ENCODE data around the gene CRAMP1. TPM values are rescaled to one million over a fixed set of nuclear protein-coding genes. Genes with fewer than 3 reads are reported as not detected.

The CRAMP1 gene
- polyA plus RNA-seq, 1 donor: 22.0 TPM

DNA sequence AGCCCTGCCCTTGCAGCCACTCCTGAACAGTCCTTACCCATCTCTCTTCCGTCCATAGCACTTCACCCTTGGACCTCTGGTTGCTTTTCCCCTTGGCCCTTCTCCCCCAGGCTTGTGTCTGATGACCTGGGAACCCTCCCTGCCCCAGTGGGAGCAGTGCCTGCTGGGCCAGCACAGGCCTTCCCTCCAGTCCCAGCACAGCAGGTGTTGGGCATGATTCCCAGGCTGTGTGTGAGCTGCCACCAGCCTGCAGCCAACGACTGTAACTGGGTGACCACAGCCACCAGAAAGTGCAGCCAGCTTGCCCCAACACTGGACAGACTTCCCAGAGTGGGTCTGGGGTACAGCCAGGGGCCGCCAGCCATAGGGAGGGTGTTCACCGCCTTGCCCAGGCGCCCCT is 30.0 kb downstream of the CRAMP1 start:
- no peak for DNase-seq
- Histone ChIP-seq H3K36me3 (ENCODE audit: control insufficient read depth, insufficient read depth, low read length) (peaks cover 85% of the 10 kb centered on the region), H3K27ac (ENCODE audit: low read length) (no peak overlapping the region), H3K4me1 (ENCODE audit: control insufficient read depth, insufficient read depth, low read length) (no peaks in the 10 kb centered on the region), H3K4me3 (ENCODE audit: low read length) (no peak overlapping the region), H3K27me3 (ENCODE audit: control insufficient read depth, insufficient read depth, low read length) (no peaks in the 10 kb centered on the region), H3K9me3 (ENCODE audit: control insufficient read depth, low read depth, low read length) (no peaks in the 10 kb centered on the region)
- 100% methylated on average over 1 of the region's 5 CpGs for WGBS (ENCODE audit: insufficient coverage, low lambda C conversion rate)

DNA sequence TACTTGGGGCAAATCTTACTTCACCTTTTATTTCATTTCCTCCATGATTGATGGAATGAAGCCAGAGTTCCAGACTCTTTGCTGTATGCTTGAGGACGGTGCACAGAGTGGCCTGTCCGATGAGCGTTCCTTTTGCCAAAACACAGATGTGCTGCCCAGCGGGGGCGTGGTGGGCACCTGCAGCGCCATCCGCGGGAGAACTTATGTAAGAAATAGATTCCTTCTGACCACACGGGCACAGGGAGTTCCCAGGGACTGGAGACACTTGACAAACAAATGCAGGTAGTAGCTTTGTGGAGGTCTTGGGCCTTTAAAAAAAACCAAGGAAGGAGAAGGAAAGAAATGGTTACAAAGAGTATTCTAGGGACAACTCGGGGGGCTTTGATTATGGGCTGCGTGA is 30.6 kb downstream of the CRAMP1 start:
- Histone ChIP-seq H3K27me3 (ENCODE audit: control insufficient read depth, insufficient read depth, low read length) (no peaks in the 10 kb centered on the region), H3K4me3 (ENCODE audit: low read length) (no peak overlapping the region), H3K27ac (ENCODE audit: low read length) (no peak overlapping the region), H3K36me3 (ENCODE audit: control insufficient read depth, insufficient read depth, low read length) (peaks cover 80% of the 10 kb centered on the region), H3K4me1 (ENCODE audit: control insufficient read depth, insufficient read depth, low read length) (no peaks in the 10 kb centered on the region), H3K9me3 (ENCODE audit: control insufficient read depth, low read depth, low read length) (no peaks in the 10 kb centered on the region)
- DNase-seq: no peak
- no CpG with 5 or more reads among the region's 11 CpGs for WGBS (ENCODE audit: insufficient coverage, low lambda C conversion rate)

DNA sequence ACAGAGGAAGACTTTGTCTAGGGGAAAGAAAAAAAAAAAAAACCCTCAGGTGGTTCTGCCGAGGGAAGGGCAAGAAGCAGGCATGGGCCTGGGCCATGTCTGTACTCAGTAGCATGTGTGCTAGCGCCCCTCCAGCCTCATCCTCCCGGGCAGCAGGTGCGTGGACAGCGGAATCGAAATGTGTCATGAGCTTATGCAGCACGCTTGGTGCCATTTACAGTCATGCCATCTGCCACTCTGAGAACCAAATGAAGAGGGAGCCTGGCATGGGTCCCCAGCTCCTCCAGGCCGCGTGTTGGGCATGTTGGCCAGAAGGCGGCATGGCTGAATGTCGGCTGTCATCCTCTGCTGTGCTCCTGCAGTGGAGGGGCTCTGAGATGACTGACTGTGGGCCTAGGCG is 31.4 kb downstream of the CRAMP1 start:
- no peak for DNase-seq
- Histone ChIP-seq H3K9me3 (ENCODE audit: control insufficient read depth, low read depth, low read length) (no peaks in the 10 kb centered on the region), H3K4me1 (ENCODE audit: control insufficient read depth, insufficient read depth, low read length) (no peaks in the 10 kb centered on the region), H3K27ac (ENCODE audit: low read length) (no peak overlapping the region), H3K27me3 (ENCODE audit: control insufficient read depth, insufficient read depth, low read length) (no peaks in the 10 kb centered on the region), H3K36me3 (ENCODE audit: control insufficient read depth, insufficient read depth, low read length) (peaks cover 78% of the 10 kb centered on the region), H3K4me3 (ENCODE audit: low read length) (no peak overlapping the region)
- no CpG with 5 or more reads among the region's 12 CpGs for WGBS (ENCODE audit: insufficient coverage, low lambda C conversion rate)

DNA sequence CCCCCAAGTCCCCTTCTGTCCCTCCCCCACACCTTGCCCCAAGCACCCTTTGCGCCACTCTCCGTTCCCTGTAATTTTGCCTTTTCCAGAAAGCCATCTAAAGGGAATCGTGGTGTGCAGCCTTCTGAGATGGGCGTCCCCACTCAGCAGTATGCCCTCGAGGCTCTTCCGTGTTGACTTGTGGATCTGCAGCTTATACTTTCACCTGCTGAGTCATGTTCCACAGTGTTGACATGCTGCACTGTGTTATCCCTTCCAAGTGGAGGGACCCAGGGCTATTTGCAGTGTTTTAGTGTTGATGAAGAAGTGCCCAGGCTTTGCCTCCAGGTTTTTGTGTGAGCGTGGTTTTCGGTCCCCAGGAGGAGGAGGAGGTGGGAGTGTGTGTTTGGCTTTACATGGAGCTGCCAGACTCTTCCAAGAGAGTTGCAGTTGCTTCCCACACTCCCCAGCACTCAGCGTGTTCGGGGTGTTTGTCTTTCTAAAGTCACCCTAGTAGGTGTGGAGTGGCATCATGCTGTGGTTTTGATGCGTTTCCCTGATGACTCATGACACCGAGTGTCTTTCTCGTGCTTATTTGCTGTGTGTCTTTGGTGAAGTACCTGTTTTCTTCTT is 33.9 kb downstream of the CRAMP1 start:
- Histone ChIP-seq H3K4me1 (ENCODE audit: control insufficient read depth, insufficient read depth, low read length) (no peaks in the 10 kb centered on the region), H3K27ac (ENCODE audit: low read length) (no peak overlapping the region), H3K9me3 (ENCODE audit: control insufficient read depth, low read depth, low read length) (no peaks in the 10 kb centered on the region), H3K27me3 (ENCODE audit: control insufficient read depth, insufficient read depth, low read length) (no peaks in the 10 kb centered on the region), H3K4me3 (ENCODE audit: low read length) (no peak overlapping the region), H3K36me3 (ENCODE audit: control insufficient read depth, insufficient read depth, low read length) (peaks cover 62% of the 10 kb centered on the region)
- no peak for DNase-seq
- 93% methylated on average over 3 of the region's 13 CpGs for WGBS (ENCODE audit: insufficient coverage, low lambda C conversion rate)

DNA sequence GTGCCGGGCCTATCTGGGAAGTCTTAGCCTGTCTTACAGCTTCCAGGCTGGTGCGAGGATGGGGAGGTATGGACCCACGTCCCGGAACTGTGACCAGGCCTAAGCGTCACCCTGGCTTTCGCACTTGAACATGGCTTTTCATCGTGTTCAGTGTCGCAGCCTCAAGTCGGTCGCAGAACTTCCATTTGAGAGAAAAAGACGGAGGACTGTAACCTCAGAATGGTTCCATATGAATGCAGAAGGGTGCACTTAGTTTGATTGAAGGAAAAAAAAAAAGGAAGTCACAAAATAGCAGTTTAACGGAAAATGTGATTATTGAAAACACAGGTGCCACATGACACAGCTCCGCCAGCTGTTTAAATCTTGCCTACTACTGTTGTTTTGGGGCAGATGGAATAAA is 35.7 kb downstream of the CRAMP1 start:
- Histone ChIP-seq H3K27me3 (ENCODE audit: control insufficient read depth, insufficient read depth, low read length) (no peaks in the 10 kb centered on the region), H3K4me3 (ENCODE audit: low read length) (no peak overlapping the region), H3K9me3 (ENCODE audit: control insufficient read depth, low read depth, low read length) (no peaks in the 10 kb centered on the region), H3K36me3 (ENCODE audit: control insufficient read depth, insufficient read depth, low read length) (peaks cover 62% of the 10 kb centered on the region), H3K4me1 (ENCODE audit: control insufficient read depth, insufficient read depth, low read length) (no peaks in the 10 kb centered on the region), H3K27ac (ENCODE audit: low read length) (no peak overlapping the region)
- WGBS (ENCODE audit: insufficient coverage, low lambda C conversion rate): 90% methylated on average over 2 of the region's 13 CpGs
- no peak for DNase-seq

DNA sequence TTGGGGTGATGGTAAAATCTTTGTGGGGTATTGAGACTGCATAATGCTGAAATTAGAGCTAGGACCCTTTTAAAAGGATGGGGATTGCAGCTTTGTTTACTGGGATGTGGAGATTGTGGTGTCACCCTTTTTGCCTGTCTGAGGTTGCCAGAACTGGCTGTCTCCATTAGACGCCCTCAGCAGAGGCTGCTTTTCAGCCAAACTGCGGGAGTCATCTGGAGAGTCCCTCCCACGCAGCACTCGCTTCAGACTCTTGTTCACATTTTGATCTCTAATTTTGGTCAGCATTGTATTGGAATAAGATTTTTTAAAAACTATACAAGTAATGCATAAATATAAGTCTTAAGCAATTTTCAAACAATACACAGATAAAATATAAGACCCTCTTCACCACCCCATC is 38.0 kb downstream of the CRAMP1 start:
- Histone ChIP-seq H3K27ac (ENCODE audit: low read length) (no peak overlapping the region), H3K4me3 (ENCODE audit: low read length) (no peak overlapping the region), H3K9me3 (ENCODE audit: control insufficient read depth, low read depth, low read length) (no peaks in the 10 kb centered on the region), H3K36me3 (ENCODE audit: control insufficient read depth, insufficient read depth, low read length) (peaks cover 62% of the 10 kb centered on the region), H3K27me3 (ENCODE audit: control insufficient read depth, insufficient read depth, low read length) (no peaks in the 10 kb centered on the region), H3K4me1 (ENCODE audit: control insufficient read depth, insufficient read depth, low read length) (no peaks in the 10 kb centered on the region)
- DNase-seq: no peak
- WGBS (ENCODE audit: insufficient coverage, low lambda C conversion rate): no CpG with 5 or more reads among the region's 4 CpGs

DNA sequence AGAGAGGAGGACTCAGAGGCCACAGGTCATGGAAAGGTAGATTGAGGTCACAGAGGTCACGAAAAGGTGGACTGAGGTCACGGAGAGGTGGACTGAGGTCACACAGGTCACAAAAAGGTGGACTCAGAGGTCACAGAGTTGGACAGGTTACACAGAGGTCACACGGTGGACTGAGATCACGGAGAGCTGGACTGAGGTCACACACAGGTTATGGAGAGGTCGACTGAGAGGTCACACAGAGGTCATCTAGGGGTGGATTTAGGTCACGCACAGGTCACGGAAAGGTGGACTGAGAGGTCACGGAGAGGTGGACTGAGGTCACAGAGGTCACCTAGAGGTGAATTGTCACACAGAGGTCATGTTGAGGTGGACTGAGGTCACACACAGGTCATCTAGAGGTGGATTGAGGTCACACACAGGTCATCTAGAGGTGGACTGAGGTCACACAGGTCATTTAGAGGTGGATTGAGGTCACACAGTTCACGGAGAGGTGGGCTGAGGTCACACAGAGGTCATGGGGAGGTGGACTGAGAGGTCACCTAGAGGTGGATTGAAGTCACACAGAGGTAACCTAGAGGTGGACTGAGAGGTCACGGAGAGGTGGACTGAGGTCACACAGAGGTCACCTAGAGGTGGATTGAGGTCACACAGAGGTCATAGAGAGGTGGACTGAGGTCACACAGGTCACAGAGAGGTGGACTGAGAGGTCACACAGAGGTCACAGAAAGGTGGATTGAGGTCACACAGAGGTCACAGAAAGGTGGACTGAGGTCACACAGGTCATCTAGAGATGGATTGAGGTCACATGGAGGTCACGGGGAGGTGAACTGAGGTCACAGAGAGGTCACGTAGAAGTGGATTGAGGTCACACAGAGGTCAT is 39.2 kb downstream of the CRAMP1 start:
- Histone ChIP-seq H3K9me3 (ENCODE audit: control insufficient read depth, low read depth, low read length) (no peaks in the 10 kb centered on the region), H3K4me1 (ENCODE audit: control insufficient read depth, insufficient read depth, low read length) (no peaks in the 10 kb centered on the region), H3K4me3 (ENCODE audit: low read length) (no peak overlapping the region), H3K27ac (ENCODE audit: low read length) (no peak overlapping the region), H3K36me3 (ENCODE audit: control insufficient read depth, insufficient read depth, low read length) (peaks cover 63% of the 10 kb centered on the region), H3K27me3 (ENCODE audit: control insufficient read depth, insufficient read depth, low read length) (no peaks in the 10 kb centered on the region)
- 88% methylated on average over 3 of the region's 12 CpGs for WGBS (ENCODE audit: insufficient coverage, low lambda C conversion rate)
- no peak for DNase-seq

DNA sequence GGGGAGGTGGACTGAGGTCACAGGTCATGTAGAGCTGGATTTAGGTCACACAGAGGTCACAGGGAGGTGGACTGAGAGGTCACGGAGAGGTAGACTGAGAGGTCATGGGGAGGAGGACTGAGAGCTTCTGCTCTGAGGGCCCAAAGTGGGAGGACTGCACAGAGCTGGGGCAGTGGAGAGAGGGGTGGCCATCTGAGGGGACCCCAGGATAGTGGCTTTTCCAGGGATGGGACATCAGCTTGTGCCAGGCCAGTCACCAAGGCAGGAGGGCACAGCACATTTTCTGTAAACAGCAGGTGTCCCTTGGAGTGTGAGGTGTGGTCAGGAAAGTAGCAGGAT is 39.8 kb downstream of the CRAMP1 start:
- no peak for DNase-seq
- H3K27me3 ChIP-seq (ENCODE audit: control insufficient read depth, insufficient read depth, low read length): no peaks in the 10 kb centered on the region
- no peak overlapping the region for H3K4me3 ChIP-seq (ENCODE audit: low read length)
- WGBS (ENCODE audit: insufficient coverage, low lambda C conversion rate): no CpG with 5 or more reads among the region's 1 CpG
- H3K36me3 ChIP-seq (ENCODE audit: control insufficient read depth, insufficient read depth, low read length): peaks cover 67% of the 10 kb centered on the region
- no peaks in the 10 kb centered on the region for H3K9me3 ChIP-seq (ENCODE audit: control insufficient read depth, low read depth, low read length)
- H3K27ac ChIP-seq (ENCODE audit: low read length): no peak overlapping the region
- H3K4me1 ChIP-seq (ENCODE audit: control insufficient read depth, insufficient read depth, low read length): no peaks in the 10 kb centered on the region

DNA sequence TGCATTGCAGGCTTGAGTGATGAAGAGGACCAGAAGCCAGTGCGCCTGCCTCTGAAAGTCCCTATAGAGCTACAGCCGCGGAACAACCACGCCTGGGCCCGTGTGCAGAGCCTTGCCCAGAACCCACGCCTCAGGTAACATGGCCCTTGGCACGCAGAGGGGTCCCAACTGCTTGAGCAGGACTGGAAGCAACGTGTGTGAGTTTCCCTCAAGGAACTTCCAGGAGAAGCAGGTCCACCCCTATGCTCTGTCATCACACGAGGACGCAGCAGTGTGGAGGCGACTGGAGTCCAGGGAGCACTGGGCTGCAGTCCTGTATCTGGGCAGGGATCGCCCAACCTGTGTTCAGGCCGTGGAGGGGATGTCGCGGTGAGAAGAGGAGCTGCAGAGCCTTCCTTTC is 40.9 kb downstream of the CRAMP1 start:
- Histone ChIP-seq H3K9me3 (ENCODE audit: control insufficient read depth, low read depth, low read length) (no peaks in the 10 kb centered on the region), H3K36me3 (ENCODE audit: control insufficient read depth, insufficient read depth, low read length) (peaks cover 72% of the 10 kb centered on the region), H3K4me3 (ENCODE audit: low read length) (no peak overlapping the region), H3K27me3 (ENCODE audit: control insufficient read depth, insufficient read depth, low read length) (no peaks in the 10 kb centered on the region), H3K27ac (ENCODE audit: low read length) (no peak overlapping the region), H3K4me1 (ENCODE audit: control insufficient read depth, insufficient read depth, low read length) (no peaks in the 10 kb centered on the region)
- WGBS (ENCODE audit: insufficient coverage, low lambda C conversion rate): no CpG with 5 or more reads among the region's 15 CpGs
- DNase-seq: no peak

DNA sequence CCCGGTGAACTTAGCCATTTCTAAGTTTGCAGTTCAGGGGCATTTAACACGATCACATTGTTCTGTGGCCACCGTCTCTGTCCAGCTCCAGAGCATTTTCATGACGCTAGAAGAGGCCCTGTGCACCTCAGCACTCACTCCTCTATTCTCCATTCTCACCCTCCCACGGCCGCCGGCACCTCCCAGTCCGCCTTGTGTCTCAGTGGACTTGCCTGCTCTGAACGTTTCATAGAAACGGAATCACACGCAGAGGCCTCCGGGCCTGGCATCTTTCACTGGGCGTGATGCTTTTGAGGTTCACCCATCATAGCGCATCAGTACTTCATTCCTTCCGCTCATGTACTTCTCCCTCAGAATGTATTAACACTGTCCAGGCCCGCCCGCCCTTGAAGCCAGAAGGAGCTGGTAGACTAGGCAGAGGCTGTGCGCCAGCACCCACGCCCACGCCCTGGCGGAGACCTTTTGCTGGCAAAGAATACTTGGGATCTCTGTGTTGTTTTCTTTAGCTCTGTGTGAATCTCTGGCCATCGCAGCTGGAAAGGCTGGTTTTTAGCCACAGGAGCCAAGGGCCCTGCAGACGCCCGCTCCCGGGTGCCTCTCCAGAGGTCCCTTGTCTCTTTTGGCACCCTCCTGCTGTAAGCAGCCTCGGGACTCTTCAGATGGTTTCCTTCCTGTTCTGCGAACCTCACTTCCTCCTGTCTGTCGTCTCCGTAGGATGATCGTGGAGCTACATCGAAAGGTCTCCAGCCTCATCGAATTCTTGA is 42.5 kb downstream of the CRAMP1 start:
- no peak for DNase-seq
- Histone ChIP-seq H3K9me3 (ENCODE audit: control insufficient read depth, low read depth, low read length) (no peaks in the 10 kb centered on the region), H3K4me1 (ENCODE audit: control insufficient read depth, insufficient read depth, low read length) (no peaks in the 10 kb centered on the region), H3K36me3 (ENCODE audit: control insufficient read depth, insufficient read depth, low read length) (peaks cover 77% of the 10 kb centered on the region), H3K4me3 (ENCODE audit: low read length) (no peak overlapping the region), H3K27me3 (ENCODE audit: control insufficient read depth, insufficient read depth, low read length) (no peaks in the 10 kb centered on the region), H3K27ac (ENCODE audit: low read length) (no peak overlapping the region)
- 93% methylated on average over 6 of the region's 32 CpGs for WGBS (ENCODE audit: insufficient coverage, low lambda C conversion rate)

All from large intestine (tissue), 3 donors.